ENCODE measurements around the gene CFAP20DC. TPM values are rescaled to one million over a fixed set of nuclear protein-coding genes. Genes with fewer than 3 reads are reported as not detected.

CFAP20DC gene
- total RNA-seq, 1 experiment from 2014 or later: 4.5 TPM

- peak overlapping the region in 1 of 3 experiments; percentile 49; a peak in 1 of 7 replicates for H3K27ac Mint-ChIP-seq
- TF ChIP-seq, protein P1, sequence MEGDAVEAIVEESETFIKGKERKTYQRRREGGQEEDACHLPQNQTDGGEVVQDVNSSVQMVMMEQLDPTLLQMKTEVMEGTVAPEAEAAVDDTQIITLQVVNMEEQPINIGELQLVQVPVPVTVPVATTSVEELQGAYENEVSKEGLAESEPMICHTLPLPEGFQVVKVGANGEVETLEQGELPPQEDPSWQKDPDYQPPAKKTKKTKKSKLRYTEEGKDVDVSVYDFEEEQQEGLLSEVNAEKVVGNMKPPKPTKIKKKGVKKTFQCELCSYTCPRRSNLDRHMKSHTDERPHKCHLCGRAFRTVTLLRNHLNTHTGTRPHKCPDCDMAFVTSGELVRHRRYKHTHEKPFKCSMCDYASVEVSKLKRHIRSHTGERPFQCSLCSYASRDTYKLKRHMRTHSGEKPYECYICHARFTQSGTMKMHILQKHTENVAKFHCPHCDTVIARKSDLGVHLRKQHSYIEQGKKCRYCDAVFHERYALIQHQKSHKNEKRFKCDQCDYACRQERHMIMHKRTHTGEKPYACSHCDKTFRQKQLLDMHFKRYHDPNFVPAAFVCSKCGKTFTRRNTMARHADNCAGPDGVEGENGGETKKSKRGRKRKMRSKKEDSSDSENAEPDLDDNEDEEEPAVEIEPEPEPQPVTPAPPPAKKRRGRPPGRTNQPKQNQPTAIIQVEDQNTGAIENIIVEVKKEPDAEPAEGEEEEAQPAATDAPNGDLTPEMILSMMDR (conservative IDR thresholded peaks at IDR 0.05): no peak
Measured at GRCh38 chr3:58962816-58963215, 87.0 kb downstream of the CFAP20DC start.

More at GRCh38 chr3:58962816-58963215, 87.0 kb downstream of the CFAP20DC start:
- WGBS (ENCODE audit: extremely low coverage, insufficient read length, low lambda C conversion rate): no CpG with 5 or more reads among the region's 3 CpGs
- no peaks in the 10 kb centered on the region for H3K79me2 ChIP-seq (ENCODE audit: insufficient read depth, low read length)
- no peak overlapping the region for H3T11ph ChIP-seq (ENCODE audit: low read length)
- H3K4me1 Mint-ChIP-seq: peaks cover 0 to 9% of the 10 kb centered on the region in 2 experiments; a peak in 2 of 4 replicates
- no peak overlapping the region for H2BK12ac ChIP-seq (ENCODE audit: insufficient read length, low read depth, low read length)
- H2AFZ ChIP-seq (ENCODE audit: low read length): no peak overlapping the region
- no peak overlapping the region for H2BK20ac ChIP-seq (ENCODE audit: low read depth, low read length, poor library complexity, severe bottlenecking)
- no peak overlapping the region for H3K27ac ChIP-seq (ENCODE audit: insufficient read length, low read depth, low read length)
- H2BK15ac ChIP-seq (ENCODE audit: low read depth, low read length): no peak overlapping the region
- no peaks in the 10 kb centered on the region for H3K79me1 ChIP-seq (ENCODE audit: insufficient read depth, low read depth, low read length, poor library complexity, severe bottlenecking)
- peak overlapping the region; percentile 1 for H4K5ac ChIP-seq (ENCODE audit: insufficient read length, low read depth, low read length)
- no peak overlapping the region for H3K23ac ChIP-seq (ENCODE audit: insufficient read length, low read depth, low read length)
- no peak overlapping the region for H3K18ac ChIP-seq (ENCODE audit: insufficient read length, low read depth, low read length)
- no peaks in the 10 kb centered on the region for H3K9me3 ChIP-seq (ENCODE audit: control insufficient read depth, low read depth, low read length)
- H3K14ac ChIP-seq (ENCODE audit: insufficient read depth, low read length): no peak overlapping the region
- no peaks in the 10 kb centered on the region for H3K36me3 Mint-ChIP-seq (ENCODE audit: insufficient read depth in 1 of 3, low read depth in 3 of 3)
- no peak overlapping the region for H3K4me2 ChIP-seq (ENCODE audit: insufficient read depth, insufficient read length, low read length)
- no peak overlapping the region for H4K91ac ChIP-seq (ENCODE audit: insufficient read length, low read depth, low read length)
- no peak overlapping the region for H3K9ac ChIP-seq (ENCODE audit: extremely low read depth, insufficient read length, low read length)
- no peak overlapping the region for H2BK120ac ChIP-seq (ENCODE audit: low read depth, low read length, poor library complexity, severe bottlenecking)
- H3K27me3 Mint-ChIP-seq (ENCODE audit: low read depth): no peaks in the 10 kb centered on the region
- H3K4ac ChIP-seq (ENCODE audit: low read depth, low read length): no peak overlapping the region
- H2AK5ac ChIP-seq (ENCODE audit: insufficient read length, low read length): no peak overlapping the region
- no peak overlapping the region for H3K4me3 Mint-ChIP-seq
- H3K9me3 Mint-ChIP-seq: peaks cover 0 to 3% of the 10 kb centered on the region in 2 experiments; a peak in 1 of 5 replicates
- no peak overlapping the region for H4K8ac ChIP-seq (replicated peaks; ENCODE audit: insufficient read length, low read depth, low read length)
- H4K20me1 ChIP-seq (ENCODE audit: control insufficient read depth, insufficient read depth, insufficient read length): no peaks in the 10 kb centered on the region
- H3K23me2 ChIP-seq (ENCODE audit: insufficient read length, low read depth, low read length, poor library complexity, severe bottlenecking): no peaks in the 10 kb centered on the region
- H3K4me1 ChIP-seq (ENCODE audit: insufficient read depth, low read length): no peaks in the 10 kb centered on the region
- no peak for DNase-seq
- H3K56ac ChIP-seq (ENCODE audit: insufficient read length, low read depth, low read length): no peak overlapping the region
- H3K27me3 ChIP-seq (ENCODE audit: insufficient read depth, low read length): no peaks in the 10 kb centered on the region
- no peak overlapping the region for H2BK5ac ChIP-seq (ENCODE audit: insufficient read length, low read length)
